Hematopoietic multipotent progenitor cell treated with erythropoietin and hydrocortisone succinate and interleukin-3 and kit ligand, for 6 days (in vitro differentiated cells): Measurements from ENCODE around the gene RNF227.
A peak's percentile ranks its signal among the peaks of the same experiment; 100 is the strongest.
"Not testable (repeated sequence)": the region's sequence is repeated elsewhere in the genome, so short reads cannot be mapped to it uniquely, and the experiment has no call there.

Source experiments
- DNase-seq: peaks from one replicate; pipeline ENCODE4 v3.0.0-alpha.2; 2015

Gene RNF227

GRCh38 chr17:7915611-7916384 is at the start of gene RNF227:
Gene RNF227 (minus strand): TSS chr17:7916289. CDS start chr17:7916195, 94 bp downstream.
- DNase-seq = peak; percentile 97

- DNase-seq = peak; percentile 17
Observed at GRCh38 chr17:7961421-7961820, 45.3 kb upstream of the RNF227 start.

- peak; percentile 77 for DNase-seq
Observed at GRCh38 chr17:7959503-7960253, 43.6 kb upstream of the RNF227 start.

- DNase-seq = no peak
Observed at GRCh38 chr17:7956228-7956965, 40.3 kb upstream of the RNF227 start.

GRCh38 chr17:7955414-7956227 is 39.5 kb upstream of the RNF227 start:
- no peak for DNase-seq

- not testable (repeated sequence) for DNase-seq
Observed at GRCh38 chr17:7953266-7953665, 37.2 kb upstream of the RNF227 start.

- DNase-seq = no peak
Observed at GRCh38 chr17:7951143-7951792, 35.2 kb upstream of the RNF227 start.

GRCh38 chr17:7950578-7950977 is 34.5 kb upstream of the RNF227 start:
- DNase-seq = no peak

GRCh38 chr17:7947651-7948050 is 31.6 kb upstream of the RNF227 start:
- DNase-seq = no peak

GRCh38 chr17:7946441-7946840 is 30.4 kb upstream of the RNF227 start:
- no peak for DNase-seq

GRCh38 chr17:7945651-7946050 is 29.6 kb upstream of the RNF227 start:
- DNase-seq = no peak

- no peak for DNase-seq
Observed at GRCh38 chr17:7944326-7944725, 28.2 kb upstream of the RNF227 start.

GRCh38 chr17:7943291-7943690 is 27.2 kb upstream of the RNF227 start:
- DNase-seq = no peak

GRCh38 chr17:7940743-7941142 is 24.7 kb upstream of the RNF227 start:
- DNase-seq = no peak

GRCh38 chr17:7940034-7940433 is 23.9 kb upstream of the RNF227 start:
- DNase-seq = no peak

GRCh38 chr17:7935859-7936258 is 19.8 kb upstream of the RNF227 start:
- DNase-seq = no peak

GRCh38 chr17:7932949-7933348 is 16.9 kb upstream of the RNF227 start:
- peak; percentile 86 for DNase-seq

GRCh38 chr17:7932483-7932891 is 16.4 kb upstream of the RNF227 start:
- DNase-seq = peak; percentile 66

GRCh38 chr17:7931709-7932482 is 15.8 kb upstream of the RNF227 start, which contains the start of the genes CNTROB and TRAPPC1:
Gene CNTROB (plus strand): TSS chr17:7932206. CDS start chr17:7933080, 874 bp downstream.
Gene TRAPPC1 (minus strand): TSS chr17:7931946. CDS start chr17:7931829, 117 bp downstream.
- DNase-seq = peak; percentile 99

- DNase-seq = peak; percentile 13
Observed at GRCh38 chr17:7930841-7931631, 14.9 kb upstream of the RNF227 start.
